ENCODE data around the gene GMCL2. TPM values are rescaled to one million over a fixed set of nuclear protein-coding genes. Genes with fewer than 3 reads are reported as not detected.
"Not testable (repeated sequence)": the region's sequence is repeated elsewhere in the genome, so short reads cannot be mapped to it uniquely, and the experiment has no call there.

The GMCL2 gene
- polyA plus RNA-seq, 1 donor from 2014 or later = not detected

DNA sequence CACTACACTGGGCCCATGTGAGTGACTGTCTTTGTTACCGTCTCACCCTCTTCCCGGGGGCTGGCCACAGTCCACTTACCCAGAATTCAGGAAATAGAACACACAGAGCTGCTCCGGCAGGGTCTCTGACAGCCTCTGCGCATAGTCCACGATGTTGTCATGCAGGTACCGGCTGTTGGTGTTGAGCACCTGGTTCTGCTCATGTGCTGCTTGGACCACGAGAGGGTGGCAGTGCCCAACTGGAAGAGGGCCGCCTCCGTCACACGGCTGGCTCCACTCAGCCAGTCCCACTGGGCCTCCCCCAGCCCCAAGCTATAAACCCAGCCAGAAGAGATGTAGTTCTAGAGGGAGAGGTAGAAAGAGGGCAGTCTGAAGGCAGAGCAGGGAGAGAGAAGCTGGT is 42.7 kb upstream of the GMCL2 start:
- H3K79me2 ChIP-seq (replicated peaks; ENCODE audit: insufficient read depth, low read length) = peaks cover 9% of the 10 kb centered on the region
- no peak overlapping the region for H3K27ac ChIP-seq (ENCODE audit: low read length)
- H3K4me2 ChIP-seq (ENCODE audit: low read length) = no peak overlapping the region
- no peak overlapping the region for H3K9ac ChIP-seq (ENCODE audit: low read length)
- no peaks in the 10 kb centered on the region for H3K36me3 ChIP-seq (ENCODE audit: insufficient read depth, low read length)
- H2AFZ ChIP-seq (ENCODE audit: low read depth, low read length) = no peak overlapping the region
- no peak overlapping the region for H3K4me3 ChIP-seq (ENCODE audit: low read length)
- H3K27me3 ChIP-seq (ENCODE audit: insufficient read depth, low read depth, low read length) = no peaks in the 10 kb centered on the region
- peaks cover 5% of the 10 kb centered on the region for H3K9me3 ChIP-seq (ENCODE audit: low read length)
- no peaks in the 10 kb centered on the region for H3K9me2 ChIP-seq (ENCODE audit: insufficient read depth, low read length)
- H4K20me1 ChIP-seq (ENCODE audit: insufficient read depth) = no peaks in the 10 kb centered on the region
- no peak for TF ChIP-seq EP300 (conservative IDR thresholded peaks at IDR 0.05; ENCODE audit: poor library complexity, severe bottlenecking)
- no peaks in the 10 kb centered on the region for H3F3A ChIP-seq (ENCODE audit: insufficient read depth, low read length, poor library complexity, severe bottlenecking)

GRCh38 chr5:178229111-178229510 is 41.9 kb upstream of the GMCL2 start:
- H3K4me3 ChIP-seq (ENCODE audit: low read length); H3K36me3 ChIP-seq (ENCODE audit: insufficient read depth, low read length): not testable (repeated sequence)

GRCh38 chr5:178228609-178229008 is 41.4 kb upstream of the GMCL2 start:
- no peak overlapping the region for H3K4me3 ChIP-seq (ENCODE audit: low read length)
- peaks cover 5% of the 10 kb centered on the region for H3K9me3 ChIP-seq (ENCODE audit: low read length)
- H2AFZ ChIP-seq (ENCODE audit: low read depth, low read length) = no peak overlapping the region
- TF ChIP-seq, protein P1, sequence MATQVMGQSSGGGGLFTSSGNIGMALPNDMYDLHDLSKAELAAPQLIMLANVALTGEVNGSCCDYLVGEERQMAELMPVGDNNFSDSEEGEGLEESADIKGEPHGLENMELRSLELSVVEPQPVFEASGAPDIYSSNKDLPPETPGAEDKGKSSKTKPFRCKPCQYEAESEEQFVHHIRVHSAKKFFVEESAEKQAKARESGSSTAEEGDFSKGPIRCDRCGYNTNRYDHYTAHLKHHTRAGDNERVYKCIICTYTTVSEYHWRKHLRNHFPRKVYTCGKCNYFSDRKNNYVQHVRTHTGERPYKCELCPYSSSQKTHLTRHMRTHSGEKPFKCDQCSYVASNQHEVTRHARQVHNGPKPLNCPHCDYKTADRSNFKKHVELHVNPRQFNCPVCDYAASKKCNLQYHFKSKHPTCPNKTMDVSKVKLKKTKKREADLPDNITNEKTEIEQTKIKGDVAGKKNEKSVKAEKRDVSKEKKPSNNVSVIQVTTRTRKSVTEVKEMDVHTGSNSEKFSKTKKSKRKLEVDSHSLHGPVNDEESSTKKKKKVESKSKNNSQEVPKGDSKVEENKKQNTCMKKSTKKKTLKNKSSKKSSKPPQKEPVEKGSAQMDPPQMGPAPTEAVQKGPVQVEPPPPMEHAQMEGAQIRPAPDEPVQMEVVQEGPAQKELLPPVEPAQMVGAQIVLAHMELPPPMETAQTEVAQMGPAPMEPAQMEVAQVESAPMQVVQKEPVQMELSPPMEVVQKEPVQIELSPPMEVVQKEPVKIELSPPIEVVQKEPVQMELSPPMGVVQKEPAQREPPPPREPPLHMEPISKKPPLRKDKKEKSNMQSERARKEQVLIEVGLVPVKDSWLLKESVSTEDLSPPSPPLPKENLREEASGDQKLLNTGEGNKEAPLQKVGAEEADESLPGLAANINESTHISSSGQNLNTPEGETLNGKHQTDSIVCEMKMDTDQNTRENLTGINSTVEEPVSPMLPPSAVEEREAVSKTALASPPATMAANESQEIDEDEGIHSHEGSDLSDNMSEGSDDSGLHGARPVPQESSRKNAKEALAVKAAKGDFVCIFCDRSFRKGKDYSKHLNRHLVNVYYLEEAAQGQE (IDR thresholded peaks at IDR 0.05; ENCODE audit: borderline replicate concordance) = no peak
- no peak for TF ChIP-seq RAD21 (conservative IDR thresholded peaks at IDR 0.05)
- no peak for TF ChIP-seq CTCF (IDR thresholded peaks at IDR 0.05; ENCODE audit: poor library complexity, severe bottlenecking)
- H3K79me2 ChIP-seq (replicated peaks; ENCODE audit: insufficient read depth, low read length) = peaks cover 9% of the 10 kb centered on the region
- H4K20me1 ChIP-seq (ENCODE audit: insufficient read depth) = no peaks in the 10 kb centered on the region
- no peaks in the 10 kb centered on the region for H3K9me2 ChIP-seq (ENCODE audit: insufficient read depth, low read length)
- H3K27me3 ChIP-seq (ENCODE audit: insufficient read depth, low read depth, low read length) = no peaks in the 10 kb centered on the region
- H3K4me2 ChIP-seq (ENCODE audit: low read length) = no peak overlapping the region
- no peak overlapping the region for H3K27ac ChIP-seq (ENCODE audit: low read length)
- no peak overlapping the region for H3K9ac ChIP-seq (ENCODE audit: low read length)
- no peaks in the 10 kb centered on the region for H3F3A ChIP-seq (ENCODE audit: insufficient read depth, low read length, poor library complexity, severe bottlenecking)
- no peaks in the 10 kb centered on the region for H3K36me3 ChIP-seq (ENCODE audit: insufficient read depth, low read length)

More at GRCh38 chr5:178229111-178229510, 41.9 kb upstream of the GMCL2 start:
- not testable (repeated sequence) for H3K27ac ChIP-seq (ENCODE audit: low read length); H3K9me2 ChIP-seq (ENCODE audit: insufficient read depth, low read length); H3K27me3 ChIP-seq (ENCODE audit: insufficient read depth, low read depth, low read length); H4K20me1 ChIP-seq (ENCODE audit: insufficient read depth); H3K79me2 ChIP-seq (replicated peaks; ENCODE audit: insufficient read depth, low read length); H2AFZ ChIP-seq (ENCODE audit: low read depth, low read length); H3K9ac ChIP-seq (ENCODE audit: low read length); H3K4me2 ChIP-seq (ENCODE audit: low read length); H3K9me3 ChIP-seq (ENCODE audit: low read length); H3F3A ChIP-seq (ENCODE audit: insufficient read depth, low read length, poor library complexity, severe bottlenecking)

DNA sequence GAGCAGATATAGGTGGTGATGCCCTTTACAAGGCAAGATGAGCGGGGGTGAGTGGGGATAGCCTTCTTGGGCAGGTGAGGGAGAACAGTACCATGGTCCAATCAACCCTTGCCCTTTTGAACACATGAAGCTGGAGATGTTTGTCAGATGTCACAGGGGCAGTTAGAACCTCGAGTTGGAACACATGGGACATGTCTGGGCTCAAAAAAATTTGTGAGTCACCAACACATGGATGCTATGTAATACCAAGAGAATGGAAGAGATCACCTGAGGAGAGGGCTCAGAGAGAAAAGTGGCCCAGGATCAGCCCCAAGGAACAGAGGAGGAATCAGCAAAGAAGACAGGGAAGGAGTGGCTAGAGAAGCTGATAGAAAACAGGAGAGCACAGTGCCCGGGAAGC is 40.8 kb upstream of the GMCL2 start:
- Histone ChIP-seq H3K4me3 (ENCODE audit: low read length) (no peak overlapping the region), H3K36me3 (ENCODE audit: insufficient read depth, low read length) (no peaks in the 10 kb centered on the region), H3K27me3 (ENCODE audit: insufficient read depth, low read depth, low read length) (no peaks in the 10 kb centered on the region), H3K79me2 (replicated peaks; ENCODE audit: insufficient read depth, low read length) (peaks cover 9% of the 10 kb centered on the region), H3F3A (ENCODE audit: insufficient read depth, low read length, poor library complexity, severe bottlenecking) (no peaks in the 10 kb centered on the region), H3K27ac (ENCODE audit: low read length) (no peak overlapping the region), H3K9me3 (ENCODE audit: low read length) (peaks cover 5% of the 10 kb centered on the region), H4K20me1 (ENCODE audit: insufficient read depth) (no peaks in the 10 kb centered on the region), H3K9ac (ENCODE audit: low read length) (no peak overlapping the region), H3K4me2 (ENCODE audit: low read length) (no peak overlapping the region), H3K9me2 (ENCODE audit: insufficient read depth, low read length) (no peaks in the 10 kb centered on the region), H2AFZ (ENCODE audit: low read depth, low read length) (no peak overlapping the region)
- TF ChIP-seq RAD21 (conservative IDR thresholded peaks at IDR 0.05) = no peak
- TF ChIP-seq MXI1 (conservative IDR thresholded peaks at IDR 0.05; ENCODE audit: poor library complexity, severe bottlenecking) = no peak
- no peak for TF ChIP-seq CTCF (IDR thresholded peaks at IDR 0.05; ENCODE audit: poor library complexity, severe bottlenecking)
- TF ChIP-seq EP300 (conservative IDR thresholded peaks at IDR 0.05; ENCODE audit: poor library complexity, severe bottlenecking) = no peak
- no peak for TF ChIP-seq TAF1 (IDR thresholded peaks at IDR 0.05; ENCODE audit: low read depth)
- TF ChIP-seq, protein P1 (IDR thresholded peaks at IDR 0.05; ENCODE audit: borderline replicate concordance) = no peak
- no peak for TF ChIP-seq POLR2AphosphoS5 (IDR thresholded peaks at IDR 0.05)
